Stomach (tissue), 9 donors: ENCODE data around the gene KIR3DL2. TPM values are rescaled to one million over a fixed set of nuclear protein-coding genes. Genes with fewer than 3 reads are reported as not detected.
"Not testable (repeated sequence)": the region's sequence is repeated elsewhere in the genome, so short reads cannot be mapped to it uniquely, and the experiment has no call there.

Experiments
- DNase-seq, 2 donors: peaks; one replicate each; pipeline versions ENCODE4 v3.0.0 to v3.0.0-alpha.2; 2013 to 2019
- H3K27ac ChIP-seq, 5 donors: fragments of 200-600 bp in 4 of 5; sonication (generic) in 4 of 5; one replicate each; pipeline ENCODE4 v1.5.1; 2013 to 2019; ENCODE audit warnings: mild to moderate bottlenecking in 1 of 5, moderate library complexity in 1 of 5
- H3K27me3 ChIP-seq, 3 donors: fragments of 200-600 bp; sonication (generic); one replicate each; pipeline ENCODE4 v1.5.1; 2017 to 2019; ENCODE audit warnings: mixed run types in 1 of 3
- H3K36me3 ChIP-seq, 4 donors: fragments of 200-600 bp; sonication (generic); 1 replicate in 3 of 4; 2 replicates in 1 of 4; pipeline ENCODE4 v1.5.1; 2016 to 2019
- H3K4me1 ChIP-seq, 4 donors: fragments of 200-600 bp; sonication (generic); one replicate each; pipeline ENCODE4 v1.5.1; 2016 to 2019
- H3K4me3 ChIP-seq, 4 donors: fragments of 200-600 bp; sonication (generic) in 3 of 4; one replicate each; pipeline ENCODE4 v1.5.1; 2016 to 2019; ENCODE audit warnings: mild to moderate bottlenecking in 1 of 4
- H3K9me3 ChIP-seq, 4 donors: fragments of 200-600 bp; sonication (generic); one replicate each; pipeline ENCODE4 v1.5.1; 2016 to 2019
- CTCF ChIP-seq, 7 experiments: fragments of 450-650 bp in 4 of 7; fragments of 200-600 bp in 3 of 7; sonication (generic) in 3 of 7; IDR thresholded peaks; one replicate each; pipeline ENCODE4 v1.5.1; 2016 to 2019; ENCODE audit warnings: antibody characterized with exemption in 7 of 7, control low read depth in 2 of 7, mild to moderate bottlenecking in 1 of 7
- EP300 ChIP-seq: sonication (generic); formaldehyde crosslinking; IDR thresholded peaks from one replicate; pipeline ENCODE4 v1.6.1; 2017; ENCODE audit warnings: antibody characterized with exemption
- POLR2A ChIP-seq, 4 donors: fragments of 450-650 bp; IDR thresholded peaks; one replicate each; pipeline ENCODE4 v1.6.1; 2016; ENCODE audit warnings: antibody characterized with exemption in 4 of 4, control low read depth in 2 of 4, mild to moderate bottlenecking in 1 of 4, moderate library complexity in 1 of 4
- POLR2AphosphoS5 ChIP-seq, 3 donors: sonication (generic); formaldehyde crosslinking; IDR thresholded peaks; one replicate each; pipeline ENCODE4 v1.6.1; 2016; ENCODE audit warnings: antibody characterized with exemption in 3 of 3
- WGBS, 5 donors: extraction: QIAGEN DNeasy Blood & Tissue Kit in 3 of 5; methylation state at CpG; one replicate each; pipeline versions ENCODE4 v1.1.5 to v1.1.7; 2013 to 2018; 5-methylcytosine and 5-hydroxymethylcytosine counted together
- intact Hi-C: fragments of 100-400 bp; cut with DNase I; formaldehyde crosslinking; loops from one replicate; pipeline ENCODE4 v1.15.1; 2023; ENCODE audit warnings: low total_unique reads
- polyA plus RNA-seq, 3 donors: library from polyadenylated mRNA; stranded (reverse); fragments of 200-250 nt; gene quantifications; one replicate each; pipeline ENCODE4 v1.2.3, GENCODE V29; 2013
- small RNA-seq, 4 donors: library from RNA; depleted of rRNA; stranded (forward); fragments of <200 nt; gene quantifications; one replicate each; pipeline ENCODE3, GENCODE V24; 2016
- total RNA-seq, 5 donors: library from RNA; depleted of rRNA; stranded (reverse); fragments of >200 nt; gene quantifications; one replicate each; pipeline versions ENCODE4 v1.1.0 to v1.2.3, GENCODE V29; 2014 to 2016
- donor health status: healthy with polysubstance abuse.
- donor health status: Bipolar disorder and iron deficiency.
- donor health status: healthy.

KIR3DL2 gene
- total and polyA plus RNA-seq, 8 donors, result not detected

- TF ChIP-seq POLR2A (IDR thresholded peaks at IDR 0.05), result no peak
- TF ChIP-seq CTCF (IDR thresholded peaks at IDR 0.05), result no peak
- no peak for TF ChIP-seq EP300
- no peak for TF ChIP-seq POLR2AphosphoS5 (IDR thresholded peaks at IDR 0.05)
- peaks cover 0 to 17% (median 4%) of the 10 kb centered on the region in 3 donors for H3K27me3 ChIP-seq
These were observed 55.2 kb downstream of the KIR3DL2 start for GRCh38 chr19:54905421-54905802.

DNA sequence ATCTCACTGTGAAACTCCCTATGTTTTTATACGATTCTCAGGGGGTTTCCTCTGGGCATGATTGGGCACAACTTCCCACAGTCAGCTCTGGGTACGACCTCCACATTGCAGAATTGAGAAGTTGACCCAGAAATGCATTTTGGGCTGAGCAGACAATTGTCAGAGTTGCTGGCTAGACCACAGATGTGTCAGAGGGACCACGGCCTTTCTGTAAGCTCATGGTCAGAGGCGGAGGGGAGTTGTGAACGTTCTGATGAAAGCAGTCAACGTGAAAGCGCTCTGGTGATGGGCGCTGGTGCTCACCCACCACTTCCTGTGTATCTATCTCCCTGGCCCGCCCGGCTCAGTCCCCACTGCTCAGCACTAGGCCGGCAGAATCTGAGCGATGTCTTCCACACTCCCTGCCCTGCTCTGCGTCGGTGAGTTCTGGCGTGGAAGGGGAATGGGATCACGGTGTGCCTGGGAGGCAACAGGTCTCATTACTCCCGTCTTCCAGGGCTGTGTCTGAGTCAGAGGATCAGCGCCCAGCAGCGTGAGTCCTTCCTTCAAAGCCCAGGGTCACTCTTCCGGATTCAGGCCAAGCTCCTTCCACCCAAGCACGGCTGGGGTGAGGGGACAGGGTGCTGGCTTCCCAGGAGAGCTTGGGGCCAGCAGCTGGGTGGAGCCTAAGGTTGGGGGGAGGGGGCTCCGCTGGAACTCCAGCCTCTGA, 55.7 kb downstream of the KIR3DL2 start, which contains the start of gene NCR1:
Gene NCR1 (plus strand): TSS at position 346 of the 709 bp plus-strand sequence. CDS start 40 bp downstream, at position 386.
- intact Hi-C loops, result no loop called here
- Histone ChIP-seq H3K4me1 (no peaks in the 10 kb centered on the region), H3K4me3 (no peak within 1 kb of the TSS), H3K36me3 (no peaks in the 10 kb centered on the region), H3K27me3 (peaks cover 0 to 17% (median 4%) of the 10 kb centered on the region in 3 donors), H3K9me3 (no peaks in the 10 kb centered on the region), H3K27ac (no peak within 1 kb of the TSS)
- DNase-seq, result peak in 1 of 2 donors; percentile 9
- TF ChIP-seq POLR2A (IDR thresholded peaks at IDR 0.05), result no peak
- 38 to 45% (median 42%) methylated on average over 7 to 22 of the region's 22 CpGs for WGBS, 5 donors

More at GRCh38 chr19:54905421-54905802, 55.2 kb downstream of the KIR3DL2 start:
- no peaks in the 10 kb centered on the region for H3K4me1 ChIP-seq
- no peaks in the 10 kb centered on the region for H3K9me3 ChIP-seq
- 18 to 39% (median 27%) methylated on average over 5 of the region's 5 CpGs for WGBS, 5 donors
- H3K36me3 ChIP-seq, result no peaks in the 10 kb centered on the region
- intact Hi-C loops, result no loop called here
- H3K27ac ChIP-seq, result no peak overlapping the region
- no peak for DNase-seq
- H3K4me3 ChIP-seq, result no peak overlapping the region

DNA sequence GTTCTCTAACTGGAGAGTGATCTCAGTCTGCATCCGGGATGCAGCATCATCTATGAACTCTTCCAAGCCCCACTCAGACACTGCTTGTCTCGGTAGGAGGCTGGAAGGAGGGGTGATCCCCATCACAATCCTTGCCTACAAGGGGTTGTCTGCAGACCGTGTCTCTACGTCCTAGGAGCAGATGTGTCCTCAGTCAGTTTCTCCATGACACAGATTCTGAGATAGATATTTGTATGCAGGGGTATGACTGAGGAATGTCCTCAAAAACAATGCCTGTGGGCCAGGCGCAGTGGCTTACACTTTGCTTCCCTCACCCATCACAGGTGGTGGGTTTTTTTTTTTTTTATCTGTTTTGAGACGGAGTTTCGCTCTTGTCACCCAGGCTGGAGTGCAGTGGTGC, 56.6 kb downstream of the KIR3DL2 start:
- Histone ChIP-seq H3K27me3 (peaks cover 0 to 17% (median 4%) of the 10 kb centered on the region in 3 donors), H3K27ac (no peak overlapping the region), H3K4me3 (no peak overlapping the region), H3K4me1 (no peaks in the 10 kb centered on the region), H3K9me3 (no peaks in the 10 kb centered on the region), H3K36me3 (no peaks in the 10 kb centered on the region)
- no peak for DNase-seq
- TF ChIP-seq CTCF (IDR thresholded peaks at IDR 0.05), result no peak
- TF ChIP-seq EP300, result no peak
- no peak for TF ChIP-seq POLR2A (IDR thresholded peaks at IDR 0.05)
- WGBS, 5 donors, result 70 to 87% (median 83%) methylated on average over 7 of the region's 7 CpGs
- intact Hi-C loops, result no loop called here

GRCh38 chr19:54907899-54908298, 57.7 kb downstream of the KIR3DL2 start:
- peaks cover 0 to 17% (median 4%) of the 10 kb centered on the region in 3 donors for H3K27me3 ChIP-seq
- DNase-seq, intact Hi-C loops, H3K9me3 ChIP-seq, H3K27ac ChIP-seq, H3K4me1 ChIP-seq, H3K36me3 ChIP-seq, H3K4me3 ChIP-seq: not testable (repeated sequence)
- WGBS, 5 donors, result 40 to 64% (median 55%) methylated on average over 1 to 5 of the region's 5 CpGs

Small RNA genes within 50 kb of the gene (small RNA-seq; reads per million reads assigned to genes)
- gene RNU6-222P, result 0 reads per million in 4 donors

Other genes with a start within 250 kb of the KIR3DL2 start
- gene LILRB1, start 220.0 kb upstream of the KIR3DL2 start, total RNA-seq, result 10 to 100 TPM in 1 of 5 donors, 1 to 10 TPM in 2, under 1 TPM in 1, not detected in 1; 0.37 to 50.8 (median 2.7) TPM
- 1 to 10 TPM in 2 of 3 donors, under 1 TPM in 1; 0.63 to 2.0 (median 1.2) TPM for gene LILRB1, start 220.0 kb upstream of the KIR3DL2 start, polyA plus RNA-seq
- 10 to 100 TPM in 1 of 5 donors, under 1 TPM in 2, not detected in 2; 0.73 to 12.2 (median 0.87) TPM for gene LILRB4, start 187.5 kb upstream of the KIR3DL2 start, total RNA-seq
- gene LILRB4, start 187.5 kb upstream of the KIR3DL2 start, polyA plus RNA-seq, result 1 to 10 TPM in 1 of 3 donors, under 1 TPM in 2; 0.61 to 1.8 (median 0.95) TPM
- not detected for gene KIR3DL3, start 126.0 kb upstream of the KIR3DL2 start, total RNA-seq
- gene KIR3DL3, start 126.0 kb upstream of the KIR3DL2 start, polyA plus RNA-seq, result not detected
- not detected for gene KIR2DL3, start 111.9 kb upstream of the KIR3DL2 start, total RNA-seq
- gene KIR2DL3, start 111.9 kb upstream of the KIR3DL2 start, polyA plus RNA-seq, result not detected
- not detected for gene KIR2DL1, start 80.7 kb upstream of the KIR3DL2 start, total RNA-seq
- gene KIR2DL1, start 80.7 kb upstream of the KIR3DL2 start, polyA plus RNA-seq, result not detected
- under 1 TPM in 1 of 5 donors, not detected in 4; 0.87 TPM for gene KIR2DL4, start 46.8 kb upstream of the KIR3DL2 start, total RNA-seq
- under 1 TPM in 1 of 3 donors, not detected in 2; 0.18 TPM for gene KIR2DL4, start 46.8 kb upstream of the KIR3DL2 start, polyA plus RNA-seq
- not detected for gene KIR3DL1, start 34.0 kb upstream of the KIR3DL2 start, total RNA-seq
- gene KIR3DL1, start 34.0 kb upstream of the KIR3DL2 start, polyA plus RNA-seq, result not detected
- gene KIR2DS4, start 17.8 kb upstream of the KIR3DL2 start, total RNA-seq, result not detected
- gene KIR2DS4, start 17.8 kb upstream of the KIR3DL2 start, polyA plus RNA-seq, result not detected
- 1 to 10 TPM in 1 of 5 donors, not detected in 4; 1.3 TPM for gene FCAR, start 23.8 kb downstream of the KIR3DL2 start, total RNA-seq
- 1 to 10 TPM in 1 of 3 donors, under 1 TPM in 1, not detected in 1; 0.15 to 2.2 TPM for gene FCAR, start 23.8 kb downstream of the KIR3DL2 start, polyA plus RNA-seq
- 1 to 10 TPM in 1 of 5 donors, not detected in 4; 1.1 TPM for gene NCR1, start 55.7 kb downstream of the KIR3DL2 start, total RNA-seq
- under 1 TPM in 1 of 3 donors, not detected in 2; 0.92 TPM for gene NCR1, start 55.7 kb downstream of the KIR3DL2 start, polyA plus RNA-seq
- not detected for gene NLRP7, start 97.1 kb downstream of the KIR3DL2 start, total RNA-seq
- not detected for gene NLRP7, start 97.1 kb downstream of the KIR3DL2 start, polyA plus RNA-seq
- gene NLRP2, start 115.9 kb downstream of the KIR3DL2 start, total RNA-seq, result 10 to 100 TPM in 4 of 5 donors, 1 to 10 TPM in 1; 9.4 to 23.5 (median 15.6) TPM
- 10 to 100 TPM in 1 of 3 donors, 1 to 10 TPM in 2; 2.1 to 11.8 (median 4.8) TPM for gene NLRP2, start 115.9 kb downstream of the KIR3DL2 start, polyA plus RNA-seq
- gene GP6, start 187.8 kb downstream of the KIR3DL2 start, total RNA-seq, result 1 to 10 TPM in 1 of 5 donors, not detected in 4; 3.5 TPM
- gene GP6, start 187.8 kb downstream of the KIR3DL2 start, polyA plus RNA-seq, result under 1 TPM in 1 of 3 donors, not detected in 2; 0.43 TPM
- gene RDH13, start 212.7 kb downstream of the KIR3DL2 start, total RNA-seq, result 100 to 1,000 TPM in 1 of 5 donors, 10 to 100 TPM in 4; 20.6 to 124 (median 28.8) TPM
- 10 to 100 TPM; 13.1 to 22.0 (median 20.3) TPM for gene RDH13, start 212.7 kb downstream of the KIR3DL2 start, polyA plus RNA-seq
- 100 to 1,000 TPM in 3 of 5 donors, 10 to 100 TPM in 2; 32.3 to 303 (median 114) TPM for gene EPS8L1, start 225.4 kb downstream of the KIR3DL2 start, total RNA-seq
- gene EPS8L1, start 225.4 kb downstream of the KIR3DL2 start, polyA plus RNA-seq, result 100 to 1,000 TPM in 1 of 3 donors, 10 to 100 TPM in 2; 82.3 to 320 (median 87.5) TPM